ENCODE results near the gene BAZ2A.

The BAZ2A gene

DNA sequence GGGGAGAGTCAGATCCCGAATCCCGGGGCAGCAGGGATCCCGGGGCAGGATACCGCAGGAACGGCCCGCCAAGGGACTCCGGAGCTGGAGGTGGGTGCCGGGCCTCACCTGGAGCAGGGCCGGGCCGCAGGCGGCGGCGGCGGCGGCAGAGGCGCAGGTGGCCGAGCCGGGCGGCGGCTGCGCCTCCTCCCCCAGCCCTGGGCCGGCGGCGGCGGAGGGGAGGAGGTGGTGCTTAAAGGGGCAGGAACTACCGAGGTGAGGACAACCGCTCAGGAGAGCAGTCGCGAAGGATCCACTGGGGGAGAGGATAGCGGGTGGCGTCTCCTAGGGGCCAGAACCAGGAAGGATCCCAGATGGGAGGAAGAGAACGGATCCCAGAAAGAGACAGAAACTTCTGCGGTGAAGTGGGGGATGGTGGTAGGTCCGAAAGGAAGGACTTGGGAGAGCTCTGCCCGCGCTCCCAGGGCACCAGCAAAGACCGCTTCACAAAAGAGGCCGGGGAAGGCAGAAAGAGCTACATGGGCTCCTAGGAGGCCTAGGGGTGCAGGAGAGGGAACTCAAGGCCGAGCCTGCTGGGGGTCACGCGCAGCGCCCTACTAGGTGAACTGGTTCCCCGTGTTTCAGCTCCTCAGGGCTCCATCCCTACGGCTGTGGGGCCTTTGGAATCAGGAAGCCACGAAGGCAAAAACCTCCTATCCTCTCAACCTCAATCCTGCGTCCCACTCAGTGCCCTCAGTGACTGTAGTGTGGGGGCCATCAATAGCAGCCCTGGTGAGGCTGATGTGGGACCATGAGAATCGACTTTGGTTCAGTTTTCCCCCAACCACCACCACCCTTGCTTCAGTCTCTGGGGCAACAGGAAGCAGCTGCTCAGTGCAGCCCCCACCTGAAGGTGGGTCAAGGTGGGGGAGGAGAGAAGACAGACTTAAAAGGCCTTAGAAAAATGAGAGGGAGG lies 5.0 kb upstream of the BAZ2A start:
- peak; percentile 82 for DNase-seq

DNA sequence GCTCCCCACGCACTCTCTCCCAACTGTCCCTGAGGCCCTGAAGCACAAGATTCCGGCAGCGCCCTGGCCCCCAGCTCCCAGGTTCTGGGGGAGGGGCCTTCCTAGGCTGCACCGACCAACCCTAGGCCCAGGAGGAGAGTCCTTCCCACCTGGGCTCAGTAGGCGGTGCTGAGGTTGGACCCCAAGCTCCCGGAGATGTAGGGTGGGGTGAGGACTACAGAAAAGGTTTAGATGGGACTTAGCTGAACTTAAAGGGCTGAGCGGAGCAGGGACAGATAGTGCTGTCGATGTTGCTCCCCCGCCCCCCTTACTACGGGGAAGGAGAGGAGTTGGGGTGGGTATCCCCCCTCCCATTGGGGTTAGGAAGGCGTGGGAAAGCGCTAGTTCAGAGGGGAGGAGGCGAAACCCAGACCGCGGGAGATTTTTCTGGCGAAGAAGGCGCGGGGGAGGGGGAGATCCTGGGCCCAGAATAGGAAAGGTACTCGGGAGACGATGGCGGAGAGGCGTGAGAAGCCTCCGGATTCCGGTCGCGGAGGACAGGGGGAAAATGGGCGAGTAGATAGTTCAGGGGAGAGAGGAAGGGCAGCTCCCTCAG lies 4.2 kb upstream of the BAZ2A start:
- peak; percentile 73 for DNase-seq

GRCh38 chr12:56633468-56634241 lies 3.5 kb upstream of the BAZ2A start:
- DNase-seq, result no peak

- DNase-seq, result no peak
Measured at GRCh38 chr12:56632701-56633467, 2.8 kb upstream of the BAZ2A start.

GRCh38 chr12:56631790-56632700 lies 1.9 kb upstream of the BAZ2A start:
- DNase-seq, result peak; percentile 53

DNA sequence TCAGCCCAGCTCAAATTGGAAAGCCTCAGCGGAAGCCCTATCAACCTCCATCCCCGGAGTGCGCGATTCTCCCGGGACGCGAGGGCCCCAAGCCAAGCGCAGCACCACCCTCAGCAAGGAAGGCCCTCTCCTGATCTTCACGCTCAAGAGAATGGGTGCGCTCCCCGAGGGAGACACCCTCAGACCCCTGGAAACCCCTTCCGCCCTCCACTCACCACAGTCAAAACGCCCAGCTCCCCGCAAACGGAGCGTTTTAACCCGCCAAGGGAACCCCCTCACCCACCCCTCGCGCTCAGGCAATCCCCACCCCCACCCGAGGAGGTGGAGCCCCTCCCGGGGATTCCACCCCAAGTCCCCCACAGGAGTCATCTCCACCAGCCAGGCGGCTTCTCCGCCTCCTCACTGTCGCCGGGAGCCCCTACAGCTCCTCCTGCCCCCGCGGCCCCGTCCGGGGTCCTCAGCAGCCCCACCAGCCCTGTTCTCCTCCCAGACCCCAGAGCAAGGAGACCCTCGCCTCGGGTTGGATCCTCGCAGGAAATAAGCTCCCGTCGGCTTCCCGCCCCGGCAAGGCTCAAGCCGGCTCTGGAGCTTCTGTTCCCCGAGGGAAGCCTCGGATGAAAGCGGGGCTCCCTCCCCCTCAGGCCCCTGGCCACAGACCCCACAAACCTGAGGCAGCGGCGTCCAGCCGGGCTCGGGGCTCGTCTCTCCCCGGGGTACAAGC lies 507 bp downstream of the BAZ2A start:
- no peak for DNase-seq

- peak; percentile 28 for DNase-seq
Measured at GRCh38 chr12:56628671-56629458, 1.3 kb downstream of the BAZ2A start.

DNA sequence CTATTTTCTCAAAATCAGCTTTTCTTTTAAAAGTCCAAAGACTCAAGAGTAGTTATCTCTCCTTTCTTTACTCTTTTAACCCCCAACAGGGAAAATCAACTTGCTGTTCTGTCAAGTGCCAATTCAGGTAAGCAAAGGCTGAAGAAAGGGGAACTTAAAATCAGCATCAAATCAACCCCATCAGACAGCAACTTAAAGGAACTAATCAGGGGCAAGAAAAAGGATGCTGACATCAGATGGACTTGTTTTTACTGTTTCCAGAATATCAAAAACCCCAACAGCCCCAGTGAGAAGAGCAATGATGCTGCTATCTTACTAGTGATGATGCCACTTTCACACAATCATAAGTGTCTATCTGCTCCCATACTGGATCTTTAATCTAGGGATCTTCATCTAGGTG lies 3.4 kb downstream of the BAZ2A start:
- DNase-seq, result no peak

DNA sequence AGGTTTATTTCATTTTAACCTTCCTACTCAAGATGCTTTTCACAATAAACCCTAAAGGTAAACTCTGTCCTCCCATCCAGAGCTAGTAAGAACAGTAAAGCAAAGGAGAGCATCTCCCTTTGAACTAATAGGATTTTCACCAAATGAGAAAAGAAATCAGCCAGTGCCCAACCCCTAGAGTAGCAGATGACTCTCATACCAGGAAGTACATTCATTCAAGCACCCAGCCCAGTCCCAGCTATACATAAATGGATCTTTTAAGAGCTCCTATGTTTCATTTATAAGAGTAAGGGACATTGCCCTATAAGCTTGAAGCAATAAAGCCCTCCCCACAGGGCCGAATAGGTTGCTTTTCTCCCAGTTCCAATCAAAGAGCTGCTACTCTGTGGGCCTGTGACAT lies 7.6 kb downstream of the BAZ2A start:
- DNase-seq, result no peak

- no peak for DNase-seq
Measured at GRCh38 chr12:56616925-56617324, 13.2 kb downstream of the BAZ2A start.

- no peak for DNase-seq
Measured at GRCh38 chr12:56616244-56616643, 13.9 kb downstream of the BAZ2A start.

GRCh38 chr12:56614627-56615026 lies 15.5 kb downstream of the BAZ2A start:
- no peak for DNase-seq

DNA sequence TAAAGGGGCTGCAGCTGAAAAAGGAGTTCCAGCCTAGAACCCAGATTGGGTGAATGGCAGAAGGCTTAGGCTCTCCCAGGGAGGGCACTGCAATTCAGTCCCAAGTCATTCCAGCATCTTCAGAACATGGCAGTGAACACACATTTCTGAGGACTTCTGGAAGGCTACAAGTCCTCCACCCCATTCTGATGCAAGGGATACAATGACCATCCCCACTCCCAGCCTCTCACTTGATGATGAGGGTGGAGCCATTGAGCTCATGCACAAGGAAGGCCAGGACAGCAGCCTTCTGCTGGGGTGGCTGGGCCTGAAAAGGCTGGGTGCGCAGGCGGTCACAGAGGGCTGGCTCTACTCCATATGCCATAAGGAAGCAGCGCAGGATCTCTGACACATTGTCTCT lies 25.8 kb downstream of the BAZ2A start:
- no peak for DNase-seq

- no peak for DNase-seq
Measured at GRCh38 chr12:56602239-56602638, 27.9 kb downstream of the BAZ2A start.

DNA sequence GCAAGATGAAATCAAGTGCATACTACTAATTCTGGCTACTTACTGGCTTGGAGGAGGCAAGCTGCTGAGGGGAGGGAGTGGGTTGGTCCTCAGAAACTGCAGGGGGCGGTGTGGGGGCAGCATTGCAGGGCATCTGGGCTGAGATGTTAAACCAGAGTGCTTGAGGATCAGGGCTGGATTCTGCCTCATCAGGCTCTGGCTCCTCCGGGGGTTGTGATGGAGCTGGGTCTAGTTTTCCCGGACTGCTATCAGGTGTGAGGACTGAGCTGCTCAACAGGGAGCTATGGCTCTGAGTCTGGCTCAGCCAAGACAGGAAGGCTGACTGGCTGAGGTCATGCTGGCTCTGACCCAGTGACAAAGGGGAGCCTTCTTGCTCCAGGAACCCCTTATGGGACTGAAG lies 28.6 kb downstream of the BAZ2A start:
- DNase-seq, result no peak

- DNase-seq, result no peak
Measured at GRCh38 chr12:56600753-56601152, 29.4 kb downstream of the BAZ2A start.

- DNase-seq, result no peak
Measured at GRCh38 chr12:56599797-56600196, 30.3 kb downstream of the BAZ2A start.

DNA sequence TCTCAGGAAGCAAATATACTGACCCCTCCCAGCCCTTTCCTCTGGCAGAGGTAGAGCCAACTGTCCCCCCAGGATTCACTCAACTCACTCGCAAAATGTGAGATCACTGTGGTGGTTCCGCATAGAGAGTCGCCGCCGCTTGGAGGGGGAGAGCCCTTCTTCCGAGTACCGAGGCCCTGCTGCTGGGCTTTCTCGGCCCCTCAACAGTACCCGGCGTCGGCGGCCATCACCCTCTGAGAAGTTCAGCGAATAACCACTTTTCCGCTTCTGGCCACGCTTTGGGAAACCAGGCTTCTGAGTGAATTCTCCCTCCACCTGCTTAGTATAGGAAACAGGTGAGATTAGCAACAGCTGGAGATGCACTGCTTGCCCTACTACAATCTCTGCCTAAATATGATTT lies 31.1 kb downstream of the BAZ2A start:
- no peak for DNase-seq

DNA sequence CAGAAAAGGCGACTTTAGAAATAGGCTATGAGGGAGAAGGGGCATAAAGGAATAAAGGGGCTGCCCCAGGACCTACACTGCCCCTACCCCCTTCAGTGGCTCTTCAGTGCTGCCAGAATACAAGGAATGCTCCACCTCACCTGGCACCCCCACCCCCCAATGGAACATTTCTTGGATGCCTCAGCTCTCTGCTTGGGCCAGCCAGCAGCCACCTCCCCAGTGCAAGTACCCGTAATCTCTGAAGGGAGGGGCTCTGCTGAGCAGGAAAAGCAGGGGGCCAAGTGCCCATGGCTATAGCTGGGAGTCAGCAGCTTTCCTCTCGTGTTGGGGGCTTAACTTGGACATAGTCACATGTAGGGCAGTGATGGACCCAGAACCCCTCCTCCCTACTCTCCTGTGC lies 33.3 kb downstream of the BAZ2A start:
- DNase-seq, result no peak

All from NCI-H345 (cell line).